K562 (cell line): ENCODE data around the gene FAM171A1. TPM values are rescaled to one million over a fixed set of nuclear protein-coding genes. Genes with fewer than 3 reads are reported as not detected.

Source experiments
- ATAC-seq: fragments of 200-7000 bp; cut with Tn5 transposase; 3 replicates; pipeline ENCODE4 v1.9.1; 2020; ENCODE audit warnings: moderate library complexity
- BruUV-seq: library from RNA; stranded (reverse); fragments of 400-500 nt; replicated peaks from 2 replicates; lab custom pipeline; 2021; lab: Mats Ljungman, UMichigan
- CTCF ChIA-PET: fragments of 300-600 bp; formaldehyde crosslinking; extraction: SDS; loops from one replicate; lab custom pipeline; 2021; ENCODE audit warnings: low intra/inter-chr PET ratio; lab: Yijun Ruan, JAX
- POLR2A ChIA-PET: fragments of 300-600, 350-650 bp; sonication (Branson Sonifier 250); formaldehyde crosslinking; extraction: SDS; loops from one replicate; lab custom pipeline; 2021; ENCODE audit warnings: antibody characterized with exemption, inconsistent platforms; lab: Yijun Ruan, JAX
- DNase-seq, 4 experiments: peaks; one replicate each; pipeline versions ENCODE4 v3.0.0 to v3.0.0-alpha.2; 2011 to 2018; ENCODE audit warnings: low spot score in 3 of 4, mixed read lengths in 3 of 4; ENCODE audit errors: extremely low read depth in 1 of 4
- FAIRE-seq: peaks from 2 replicates; lab custom pipeline; 2011; peaks lifted over from hg19 to GRCh38; lab: Jason Lieb, UNC
- H2AFZ ChIP-seq: 2 replicates; pipeline ENCODE4 v1.6.0; 2011; ENCODE audit warnings: low read depth, low read length, control low read depth, inconsistent platforms
- H3K27ac ChIP-seq: fragments of 200-600 bp; 3 replicates; pipeline ENCODE4 v1.8.0; 2011; ENCODE audit warnings: low read depth, mild to moderate bottlenecking, control low read depth, inconsistent platforms, low read length, moderate library complexity, mixed read lengths; ENCODE audit errors: extremely low read depth
- H3K27me3 ChIP-seq, 2 experiments: fragments of 300-600 bp in 1 of 2; 2 replicates in 1 of 2; 3 replicates in 1 of 2; pipeline versions ENCODE4 v1.6.0 to v1.8.0; 2011; ENCODE audit warnings: inconsistent platforms in 2 of 2, low read length in 2 of 2, mild to moderate bottlenecking in 1 of 2, mixed read lengths in 1 of 2, moderate library complexity in 1 of 2; ENCODE audit not compliant: control insufficient read depth in 2 of 2, insufficient read depth in 2 of 2
- H3K36me3 ChIP-seq: fragments of 300-600 bp; 3 replicates; pipeline ENCODE4 v1.8.0; 2011; ENCODE audit warnings: mild to moderate bottlenecking, low read length, inconsistent platforms; ENCODE audit not compliant: control insufficient read depth, insufficient read depth
- H3K4me1 ChIP-seq, 2 experiments: fragments of 200-600 bp in 1 of 2; replicated peaks in 1 of 2; 2 replicates in 1 of 2; 3 replicates in 1 of 2; pipeline versions ENCODE4 v1.5.1 to v1.8.0; 2011; ENCODE audit warnings: inconsistent platforms in 2 of 2, low read length in 2 of 2, mild to moderate bottlenecking in 1 of 2, mixed read lengths in 1 of 2, moderate library complexity in 1 of 2; ENCODE audit not compliant: control insufficient read depth in 2 of 2, insufficient read depth in 2 of 2
- H3K4me2 ChIP-seq: 2 replicates; pipeline ENCODE4 v1.6.1; 2011; ENCODE audit warnings: low read length, control low read depth, inconsistent platforms, mixed read lengths; ENCODE audit not compliant: insufficient read depth
- H3K4me3 ChIP-seq: fragments of 200-600 bp; sonication (generic), shearing (Covaris generic); 2 replicates; pipeline ENCODE4 v1.5.1; 2016; ENCODE audit warnings: control low read depth, inconsistent platforms
- H3K79me2 ChIP-seq: fragments of 200-600 bp; 3 replicates; pipeline ENCODE4 v1.8.0; 2011; ENCODE audit warnings: low read length, inconsistent platforms; ENCODE audit not compliant: control insufficient read depth, insufficient read depth
- H3K9ac ChIP-seq, 2 experiments: 2 replicates each; pipeline versions ENCODE4 v1.6.0 to v1.6.1; 2011; ENCODE audit warnings: low read depth in 2 of 2, low read length in 2 of 2, control low read depth in 1 of 2, inconsistent platforms in 1 of 2, mild to moderate bottlenecking in 1 of 2, mixed read lengths in 1 of 2; ENCODE audit not compliant: insufficient read depth in 1 of 2
- H3K9me1 ChIP-seq: one replicate; pipeline ENCODE4 v1.6.0; 2011; ENCODE audit warnings: inconsistent platforms, mild to moderate bottlenecking, low read length, moderate library complexity; ENCODE audit not compliant: control insufficient read depth, insufficient read depth
- H3K9me3 ChIP-seq: replicated peaks from 2 replicates; pipeline ENCODE4 v1.5.1; 2011; ENCODE audit warnings: low read depth, low read length, inconsistent platforms; ENCODE audit not compliant: control insufficient read depth, insufficient read depth
- H4K20me1 ChIP-seq: replicated peaks from 2 replicates; pipeline ENCODE4 v1.6.1; 2011; ENCODE audit warnings: low read length, inconsistent platforms, mixed read lengths; ENCODE audit not compliant: control insufficient read depth, insufficient read depth
- ETS1 ChIP-seq: conservative IDR thresholded peaks from 2 replicates; pipeline ENCODE4 v1.6.1; 2011; ENCODE audit warnings: low read depth, mild to moderate bottlenecking, low read length; ENCODE audit not compliant: control insufficient read depth
- HMGN3 ChIP-seq: IDR thresholded peaks from 2 replicates; pipeline ENCODE4 v1.6.1; 2011; ENCODE audit warnings: borderline replicate concordance, low read depth, mild to moderate bottlenecking, mixed read lengths, low read length; ENCODE audit not compliant: insufficient read length; ENCODE audit errors: extremely low read depth
- TAL1 ChIP-seq: fragments of 450-650 bp; IDR thresholded peaks from 2 replicates; pipeline ENCODE4 v1.6.1; 2016; ENCODE audit warnings: mild to moderate bottlenecking
- WGBS: fragments of 100-300 bp; shearing (Covaris generic); methylation state at CpG from one replicate; pipeline ENCODE4 v1.1.6; 2016; ENCODE audit warnings: low coverage, mixed read lengths; ENCODE audit not compliant: insufficient coverage; ENCODE audit errors: missing lambda C conversion rate; 5-methylcytosine and 5-hydroxymethylcytosine counted together
- in situ Hi-C: fragments of 300-500 bp; cut with MboI; formaldehyde crosslinking; loops from 4 replicates; pipeline ENCODE4 v1.15.0; 2018; ENCODE audit warnings: inconsistent platforms, mixed read lengths
- intact Hi-C: fragments of 100-400 bp; cut with micrococcal nuclease; formaldehyde crosslinking; loops from 2 replicates; pipeline ENCODE4 v1.14.2; 2022
- polyA plus RNA-seq, 8 experiments: library from polyadenylated mRNA; depleted of rRNA in 4 of 8; stranded (reverse) in 5 of 8; unstranded in 3 of 8; fragments of >200 nt; fragmentation: Nextera tagmentation in 2 of 8; fragmentation: Illumina TruSeq in 1 of 8; extraction: Ambion mirVana in 2 of 8; extraction: Trizol in 1 of 8; gene quantifications; 2 replicates each; pipeline versions ENCODE4 v1.2.1 to v1.2.3, GENCODE V29; 2011 to 2014; ENCODE audit warnings: inconsistent platforms in 1 of 8, missing spikeins in 1 of 8
- total RNA-seq, 7 experiments: library from RNA; depleted of rRNA in 6 of 7; stranded (reverse); fragments of >200 nt in 6 of 7; fragmentation: Illumina TruSeq in 2 of 7; extraction: Trizol in 2 of 7; gene quantifications; 2 replicates each; pipeline versions ENCODE4 v1.2.1 to v1.2.3, GENCODE V29; 2011 to 2021; ENCODE audit warnings: low replicate concordance in 1 of 7

FAM171A1 gene
- total and polyA plus RNA-seq, 9 of the 15 experiments (the other 6 are each of a cell fraction or from before 2014, with no cell fraction given) = 0.51 to 8.2 (median 4.8) TPM

GRCh38 chr10:15214237-15214636 is 156.9 kb downstream of the FAM171A1 start (continued):
- TF ChIP-seq HMGN3 = no peak
- TF ChIP-seq TAL1 = no peak

GRCh38 chr10:15213461-15213861 is 157.6 kb downstream of the FAM171A1 start:
- CTCF ChIA-PET = no interaction called here

More at GRCh38 chr10:15213461-15213861, 157.6 kb downstream of the FAM171A1 start:
- no peak for TF ChIP-seq ETS1
- H3K27me3 ChIP-seq = peaks cover 0 to 35% of the 10 kb centered on the region in 2 experiments; a peak in 2 of 5 replicates
- POLR2A ChIA-PET = interaction anchor here (0.7 kb wide), 1 partner anchor 476 kb away, joined by 3 read pairs; no protein-coding TSS in a partner anchor
- H3K27ac ChIP-seq = no peak overlapping the region
- WGBS = 33% methylated on average over 16 of the region's 18 CpGs
- FAIRE-seq (no peak), ATAC-seq (no peak), DNase-seq (no peak)
- H3K79me2 ChIP-seq = no peaks in the 10 kb centered on the region
- H3K9me3 ChIP-seq = no peaks in the 10 kb centered on the region
- H3K4me3 ChIP-seq = no peak overlapping the region
- no peaks in the 10 kb centered on the region for H3K36me3 ChIP-seq
- H4K20me1 ChIP-seq = no peaks in the 10 kb centered on the region
- in situ Hi-C loops (no loop called here), intact Hi-C loops (no loop called here)
- H3K4me2 ChIP-seq = no peak overlapping the region
- H3K4me1 ChIP-seq = no peaks in the 10 kb centered on the region
- no TSS peak for BruUV-seq
- no peaks in the 10 kb centered on the region for H3K9me1 ChIP-seq
- H3K9ac ChIP-seq = no peak overlapping the region
- H2AFZ ChIP-seq = no peak overlapping the region
